KMS-11 (cell line): ENCODE data around the gene KANSL1.
"Not testable (repeated sequence)": the region's sequence is repeated elsewhere in the genome, so short reads cannot be mapped to it uniquely, and the experiment has no call there.

Experiments used
- H2AFZ ChIP-seq: fragments of 200-600 bp; sonication (generic); 2 replicates; pipeline ENCODE4 v1.6.1; 2016; ENCODE audit warnings: antibody characterized with exemption, mixed run types, low read depth
- H3K27ac ChIP-seq: fragments of 200-600 bp; sonication (generic); 2 replicates; pipeline ENCODE4 v1.6.1; 2016; ENCODE audit warnings: mild to moderate bottlenecking, mixed run types
- H3K27me3 ChIP-seq: fragments of 200-600 bp; sonication (generic); 2 replicates; pipeline ENCODE4 v1.6.1; 2017; ENCODE audit warnings: mild to moderate bottlenecking, low read depth, mixed run types, moderate library complexity; ENCODE audit not compliant: insufficient read depth
- H3K36me3 ChIP-seq: fragments of 200-600 bp; sonication (generic); 2 replicates; pipeline ENCODE4 v1.6.1; 2017; ENCODE audit warnings: mild to moderate bottlenecking, mixed run types; ENCODE audit not compliant: insufficient read depth
- H3K4me1 ChIP-seq: fragments of 200-600 bp; sonication (generic); 2 replicates; pipeline ENCODE4 v1.6.1; 2016; ENCODE audit warnings: mild to moderate bottlenecking, low read depth, mixed run types; ENCODE audit not compliant: poor library complexity, severe bottlenecking
- H3K4me2 ChIP-seq: fragments of 200-600 bp; sonication (generic); 2 replicates; pipeline ENCODE4 v1.7.0; 2016; ENCODE audit warnings: mild to moderate bottlenecking, mixed run types
- H3K4me3 ChIP-seq: fragments of 200-600 bp; sonication (generic); IDR thresholded peaks from 2 replicates; pipeline ENCODE4 v1.6.1; 2017; ENCODE audit warnings: low read depth, low read length, mixed read lengths; ENCODE audit not compliant: insufficient read depth
- H3K79me2 ChIP-seq: fragments of 200-600 bp; sonication (generic); 2 replicates; pipeline ENCODE4 v1.6.1; 2016; ENCODE audit warnings: low read depth, mixed run types; ENCODE audit not compliant: insufficient read depth
- H3K9ac ChIP-seq: fragments of 200-600 bp; sonication (generic); 2 replicates; pipeline ENCODE4 v1.6.1; 2016; ENCODE audit warnings: mild to moderate bottlenecking, mixed run types
- H4K20me1 ChIP-seq: fragments of 200-600 bp; sonication (generic); 2 replicates; pipeline ENCODE4 v1.6.1; 2016; ENCODE audit warnings: mild to moderate bottlenecking, mixed run types; ENCODE audit not compliant: insufficient read depth
- TF ChIP-seq, protein P1 (sequence below): fragments of 200-600 bp; sonication (generic); conservative IDR thresholded peaks from 2 replicates; pipeline ENCODE4 v1.6.1; 2017; ENCODE audit warnings: low read depth, mild to moderate bottlenecking, antibody characterized with exemption, low read length, moderate library complexity, mixed read lengths

Gene KANSL1

DNA sequence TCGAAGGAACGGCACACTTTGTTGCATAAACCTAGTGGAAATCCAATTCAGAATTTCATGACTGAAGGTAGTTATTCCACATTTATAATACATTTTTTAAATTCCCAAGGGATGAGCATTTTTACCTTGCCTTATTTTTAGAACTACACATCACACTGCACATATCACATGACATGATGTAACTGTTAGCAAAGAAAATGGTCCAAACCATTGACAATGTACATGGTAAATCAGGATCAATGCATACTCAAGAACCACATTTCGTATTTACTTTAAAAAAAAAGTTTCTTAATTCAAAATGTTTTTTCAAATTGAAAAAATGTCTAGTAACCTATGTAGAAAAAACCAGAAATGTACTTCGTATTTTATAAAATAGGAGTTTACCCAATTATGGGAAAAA, 2.5 kb downstream of the KANSL1 start:
- Histone ChIP-seq H3K4me3 (no peak overlapping the region), H3K27ac (peak overlapping the region; percentile 88; the same call in 1 of the 2 replicates), H3K4me1 (peaks cover 66% of the 10 kb centered on the region), H2AFZ (no peak overlapping the region), H3K4me2 (peak overlapping the region; percentile 65), H4K20me1 (peaks cover 32% of the 10 kb centered on the region), H3K9ac (peak overlapping the region; percentile 85; the same call in 1 of the 2 replicates), H3K79me2 (peaks cover 84% of the 10 kb centered on the region), H3K36me3 (no peaks in the 10 kb centered on the region), H3K27me3 (no peaks in the 10 kb centered on the region)
- TF ChIP-seq, protein P1, sequence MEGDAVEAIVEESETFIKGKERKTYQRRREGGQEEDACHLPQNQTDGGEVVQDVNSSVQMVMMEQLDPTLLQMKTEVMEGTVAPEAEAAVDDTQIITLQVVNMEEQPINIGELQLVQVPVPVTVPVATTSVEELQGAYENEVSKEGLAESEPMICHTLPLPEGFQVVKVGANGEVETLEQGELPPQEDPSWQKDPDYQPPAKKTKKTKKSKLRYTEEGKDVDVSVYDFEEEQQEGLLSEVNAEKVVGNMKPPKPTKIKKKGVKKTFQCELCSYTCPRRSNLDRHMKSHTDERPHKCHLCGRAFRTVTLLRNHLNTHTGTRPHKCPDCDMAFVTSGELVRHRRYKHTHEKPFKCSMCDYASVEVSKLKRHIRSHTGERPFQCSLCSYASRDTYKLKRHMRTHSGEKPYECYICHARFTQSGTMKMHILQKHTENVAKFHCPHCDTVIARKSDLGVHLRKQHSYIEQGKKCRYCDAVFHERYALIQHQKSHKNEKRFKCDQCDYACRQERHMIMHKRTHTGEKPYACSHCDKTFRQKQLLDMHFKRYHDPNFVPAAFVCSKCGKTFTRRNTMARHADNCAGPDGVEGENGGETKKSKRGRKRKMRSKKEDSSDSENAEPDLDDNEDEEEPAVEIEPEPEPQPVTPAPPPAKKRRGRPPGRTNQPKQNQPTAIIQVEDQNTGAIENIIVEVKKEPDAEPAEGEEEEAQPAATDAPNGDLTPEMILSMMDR = no peak

DNA sequence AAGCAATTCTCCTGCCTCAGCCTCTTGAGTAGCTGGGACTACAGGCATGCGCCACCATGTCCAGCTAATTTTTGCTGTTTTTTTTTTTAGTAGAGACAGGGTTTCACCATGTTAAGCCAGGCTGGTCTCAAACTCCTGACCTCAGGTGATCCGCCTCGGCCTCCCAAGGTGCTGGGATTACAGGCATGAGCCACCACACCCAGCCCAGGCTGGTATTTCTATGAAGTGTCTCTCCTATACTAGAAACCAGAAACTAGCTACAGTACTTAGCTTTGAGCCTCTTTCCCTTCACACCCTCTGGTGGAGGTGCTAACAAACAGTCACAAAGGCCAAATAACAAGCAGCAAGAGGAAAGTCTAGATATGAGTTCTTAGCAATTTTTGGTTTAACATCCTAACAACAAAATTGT, 6.4 kb downstream of the KANSL1 start:
- Histone ChIP-seq H3K4me1 (peaks cover 86% of the 10 kb centered on the region), H3K4me2 (peak overlapping the region; percentile 8; the same call in 1 of the 2 replicates), H3K27ac (peak overlapping the region; percentile 6; the same call in 1 of the 2 replicates), H3K79me2 (peaks cover 100% of the 10 kb centered on the region), H4K20me1 (peaks cover 57% of the 10 kb centered on the region)
- TF ChIP-seq, protein P1 = peak; percentile 39; the same call in 1 of the 2 replicates
- not testable (repeated sequence) for H3K36me3 ChIP-seq, H3K27me3 ChIP-seq, H3K9ac ChIP-seq, H3K4me3 ChIP-seq, H2AFZ ChIP-seq

DNA sequence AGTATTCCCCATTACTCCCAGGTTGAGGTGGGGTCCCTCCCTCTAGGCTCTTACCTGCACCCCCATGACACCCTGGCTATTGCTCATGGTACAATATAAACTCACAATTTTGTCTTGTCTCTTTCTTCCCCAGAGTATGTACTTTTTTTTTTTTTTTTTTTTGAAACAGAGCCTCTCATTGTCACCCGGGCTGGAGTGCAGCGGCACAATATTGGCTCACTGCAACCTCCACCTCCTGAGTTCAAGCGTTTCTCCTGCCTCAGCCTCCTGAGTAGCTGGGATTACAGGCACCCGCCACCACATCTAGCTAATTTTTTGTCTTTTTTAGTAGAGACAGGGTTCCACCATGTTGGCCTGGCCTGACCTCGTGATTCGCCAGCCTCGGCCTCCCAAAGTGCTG, 8.5 kb downstream of the KANSL1 start:
- H3K9ac ChIP-seq = no peak overlapping the region
- no peak overlapping the region for H3K4me2 ChIP-seq
- TF ChIP-seq, protein P1 = no peak

DNA sequence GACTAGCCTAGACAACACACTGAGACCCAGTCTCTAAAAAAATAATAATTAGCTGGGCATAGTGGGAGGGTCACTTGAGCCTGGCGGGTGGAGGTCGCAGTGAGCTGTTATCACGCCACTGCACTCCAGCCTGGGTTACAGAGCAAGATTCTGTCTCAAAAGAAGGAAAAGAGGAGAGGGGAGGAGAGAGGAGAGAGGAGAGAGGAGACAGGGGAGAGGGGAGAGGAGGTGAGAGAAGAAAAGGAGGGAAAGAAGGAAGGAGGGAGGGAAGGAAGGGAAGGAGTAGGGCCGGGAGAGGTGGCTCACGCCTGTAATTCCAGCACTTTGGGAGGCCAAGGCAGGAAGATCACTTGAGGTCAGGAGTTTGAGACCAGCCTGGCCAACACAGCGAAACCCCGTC, 9.8 kb downstream of the KANSL1 start:
- not testable (repeated sequence) for H3K4me2 ChIP-seq, H2AFZ ChIP-seq, H3K36me3 ChIP-seq, H3K27me3 ChIP-seq, H3K4me3 ChIP-seq, H3K27ac ChIP-seq, H3K9ac ChIP-seq
- H3K79me2 ChIP-seq = peaks cover 100% of the 10 kb centered on the region
- peaks cover 55% of the 10 kb centered on the region for H4K20me1 ChIP-seq
- peaks cover 90% of the 10 kb centered on the region for H3K4me1 ChIP-seq

More for the DNA sequence above, 8.5 kb downstream of the KANSL1 start:
- Histone ChIP-seq H3K36me3 (no peaks in the 10 kb centered on the region), H3K27me3 (no peaks in the 10 kb centered on the region), H3K79me2 (peaks cover 100% of the 10 kb centered on the region), H3K4me1 (peaks cover 88% of the 10 kb centered on the region), H2AFZ (no peak overlapping the region), H4K20me1 (peaks cover 50% of the 10 kb centered on the region), H3K4me3 (no peak overlapping the region), H3K27ac (no peak overlapping the region)

DNA sequence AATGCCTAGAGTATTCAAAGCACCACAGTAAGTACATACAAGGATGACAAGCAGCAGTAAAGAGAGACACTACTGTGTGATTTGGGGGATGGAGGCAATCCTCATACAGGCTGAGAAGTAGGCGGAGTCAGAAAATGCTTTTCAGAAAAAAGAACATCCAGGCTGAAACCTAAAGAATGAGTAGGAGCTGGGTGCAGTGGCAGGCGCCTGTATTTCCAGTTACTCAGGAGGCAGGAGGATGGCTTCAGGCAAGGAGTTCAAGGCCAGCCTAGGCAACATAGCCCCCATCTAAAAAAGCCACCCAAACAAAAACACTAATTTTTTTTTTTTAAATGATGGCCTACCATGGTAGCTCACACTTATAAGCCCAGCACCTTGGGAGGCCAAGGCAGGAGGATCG, 10.3 kb downstream of the KANSL1 start:
- Histone ChIP-seq H3K4me1 (peaks cover 90% of the 10 kb centered on the region), H3K4me2 (no peak overlapping the region), H3K9ac (no peak overlapping the region)

More for the DNA sequence above, 10.3 kb downstream of the KANSL1 start:
- H2AFZ ChIP-seq = no peak overlapping the region
- TF ChIP-seq, protein P1 = no peak
- H3K27ac ChIP-seq = no peak overlapping the region
- H3K27me3 ChIP-seq = no peaks in the 10 kb centered on the region
- peaks cover 55% of the 10 kb centered on the region for H4K20me1 ChIP-seq
- H3K4me3 ChIP-seq = no peak overlapping the region
- peaks cover 100% of the 10 kb centered on the region for H3K79me2 ChIP-seq
- H3K36me3 ChIP-seq = no peaks in the 10 kb centered on the region
